B cell (primary cell): Measurements from ENCODE around the gene CYP2U1. TPM values are rescaled to one million over a fixed set of nuclear protein-coding genes. Genes with fewer than 3 reads are reported as not detected.

Experiments used
- ATAC-seq: fragments of 200-7000 bp; cut with Tn5 transposase; one replicate; pipeline ENCODE4 v1.10.0; 2021; ENCODE audit warnings: low read depth, mild to moderate bottlenecking, moderate number of reproducible peaks, moderate library complexity
- CTCF ChIA-PET: fragments of 350-600 bp; sonication (Branson Sonifier 250); formaldehyde crosslinking; loops from one replicate; lab custom pipeline; 2021; ENCODE audit warnings: antibody characterized with exemption, inconsistent platforms; lab: Charles Lee
- POLR2A ChIA-PET: fragments of 350-600 bp; sonication (Branson Sonifier 250); formaldehyde crosslinking; loops from one replicate; lab custom pipeline; 2021; ENCODE audit warnings: antibody characterized with exemption; lab: Charles Lee
- DNase-seq: peaks from one replicate; pipeline ENCODE4 v3.0.0; 2013
- H2AFZ ChIP-seq: 2 replicates; pipeline ENCODE4 v1.6.1; 2012; ENCODE audit warnings: mild to moderate bottlenecking, low read depth, low read length; ENCODE audit not compliant: insufficient read depth, poor library complexity, severe bottlenecking
- H3K27ac ChIP-seq, 2 donors: 1 replicate in 1 of 2; 2 replicates in 1 of 2; pipeline ENCODE4 v1.5.1; 2012 to 2013; ENCODE audit warnings: low read length in 2 of 2, mild to moderate bottlenecking in 2 of 2, moderate library complexity in 1 of 2
- H3K27me3 ChIP-seq, 4 experiments: fragments of 200-600 bp in 1 of 4; sonication (generic) in 1 of 4; replicated peaks in 1 of 4; 1 replicate in 2 of 4; 2 replicates in 2 of 4; pipeline versions ENCODE4 v1.6.1 to v1.7.0; 2013 to 2016; ENCODE audit warnings: low read length in 3 of 4, mild to moderate bottlenecking in 2 of 4, mixed read lengths in 1 of 4, moderate library complexity in 1 of 4; ENCODE audit not compliant: insufficient read depth in 4 of 4, control insufficient read depth in 3 of 4; ENCODE audit errors: control extremely low read depth in 1 of 4
- H3K36me3 ChIP-seq, 2 experiments: replicated peaks in 1 of 2; 1 replicate in 1 of 2; 2 replicates in 1 of 2; pipeline versions ENCODE4 v1.6.1 to v1.7.1; 2013; ENCODE audit warnings: low read length in 1 of 2; ENCODE audit not compliant: insufficient read depth in 2 of 2, control insufficient read depth in 1 of 2; ENCODE audit errors: control extremely low read depth in 1 of 2, extremely low read depth in 1 of 2
- H3K4me1 ChIP-seq, 2 donors: fragments of 200-600 bp in 1 of 2; sonication (generic) in 1 of 2; 1 replicate in 1 of 2; 2 replicates in 1 of 2; pipeline versions ENCODE4 v1.5.1 to v1.6.1; 2013 to 2017; ENCODE audit warnings: low read length in 2 of 2; ENCODE audit not compliant: control insufficient read depth in 2 of 2, insufficient read depth in 2 of 2
- H3K4me2 ChIP-seq: replicated peaks from 2 replicates; pipeline ENCODE3; 2012; ENCODE audit warnings: mild to moderate bottlenecking, low read depth, low read length; ENCODE audit not compliant: poor library complexity, severe bottlenecking
- H3K4me3 ChIP-seq, 5 experiments: fragments of 200-600 bp in 1 of 5; sonication (generic) in 1 of 5; 1 replicate in 3 of 5; 2 replicates in 2 of 5; pipeline versions ENCODE4 v1.5.1 to v1.7.0; 2011 to 2016; ENCODE audit warnings: low read length in 4 of 5, mild to moderate bottlenecking in 4 of 5, low read depth in 2 of 5, control low read depth in 1 of 5, moderate library complexity in 1 of 5; ENCODE audit not compliant: insufficient read depth in 1 of 5; ENCODE audit errors: control extremely low read depth in 1 of 5, extremely low read depth in 1 of 5
- H3K79me2 ChIP-seq: fragments of 200-600 bp; sonication (generic); one replicate; pipeline ENCODE4 v1.6.0; 2016; ENCODE audit warnings: low read length; ENCODE audit not compliant: control insufficient read depth, insufficient read depth
- H3K9ac ChIP-seq: fragments of 200-600 bp; sonication (generic); 2 replicates; pipeline ENCODE4 v1.6.1; 2017; ENCODE audit warnings: mild to moderate bottlenecking, low read length, moderate library complexity
- H3K9me3 ChIP-seq, 3 donors: one replicate each; pipeline versions ENCODE4 v1.6.1 to v1.7.1; 2013; ENCODE audit warnings: low read length in 2 of 3; ENCODE audit not compliant: control insufficient read depth in 2 of 3, insufficient read depth in 1 of 3; ENCODE audit errors: control extremely low read depth in 1 of 3
- H4K20me1 ChIP-seq: 2 replicates; pipeline ENCODE4 v1.6.0; 2012; ENCODE audit warnings: mild to moderate bottlenecking, low read length; ENCODE audit not compliant: insufficient read depth, control insufficient read depth, poor library complexity, severe bottlenecking
- H3K27ac Mint-ChIP-seq: one replicate; pipeline ENCODE4 v1.8.0; 2021; ENCODE audit warnings: mixed read lengths
- H3K27me3 Mint-ChIP-seq: one replicate; pipeline ENCODE4 v1.8.0; 2021; ENCODE audit warnings: mixed read lengths
- H3K4me1 Mint-ChIP-seq: one replicate; pipeline ENCODE4 v1.8.0; 2021; ENCODE audit warnings: mixed read lengths
- H3K4me3 Mint-ChIP-seq: one replicate; pipeline ENCODE4 v1.8.0; 2021; ENCODE audit warnings: mixed read lengths
- H3K9me3 Mint-ChIP-seq: one replicate; pipeline ENCODE4 v1.8.0; 2022; ENCODE audit warnings: mixed read lengths; ENCODE audit not compliant: insufficient read depth
- CTCF ChIP-seq: fragments of 200-600 bp; IDR thresholded peaks from one replicate; pipeline ENCODE4 v1.8.0; 2022; ENCODE audit warnings: antibody characterized with exemption, mild to moderate bottlenecking
- EZH2 ChIP-seq: IDR thresholded peaks from 2 replicates; pipeline ENCODE4 v1.6.1; 2012; ENCODE audit warnings: borderline replicate concordance, low read depth, mild to moderate bottlenecking, moderate library complexity, low read length; ENCODE audit not compliant: insufficient read depth, poor library complexity, severe bottlenecking
- WGBS: methylation state at CpG from one replicate; pipeline ENCODE4 v1.1.5; 2013; ENCODE audit warnings: missing lambda C conversion rate; ENCODE audit not compliant: insufficient coverage; 5-methylcytosine and 5-hydroxymethylcytosine counted together
- intact Hi-C: fragments of 100-400 bp; cut with micrococcal nuclease; formaldehyde crosslinking; loops from one replicate; pipeline ENCODE4 v1.10.0; 2022
- polyA plus RNA-seq: library from polyadenylated mRNA; depleted of rRNA; stranded (reverse); fragments of >200 nt; gene quantifications from 2 replicates; pipeline ENCODE4 v1.2.3, GENCODE V29; 2012
- total RNA-seq, 2 donors: library from RNA; stranded (reverse); fragments of 120-200 nt in 1 of 2; gene quantifications; 1 replicate in 1 of 2; 2 replicates in 1 of 2; pipeline versions ENCODE4 v1.2.3 to v1.2.4, GENCODE V29; 2013 to 2022

CYP2U1 gene
- total and polyA plus RNA-seq, 2 donors (not counting 1 experiment from before 2014, with no cell fraction given), result 6.1 to 17.6 TPM

GRCh38 chr4:107913283-107913899, 18.0 kb upstream of the CYP2U1 start:
- peak; percentile 69 for DNase-seq
- no peak overlapping the region for H3K4me3 Mint-ChIP-seq
- Histone ChIP-seq H3K4me2 (no peak overlapping the region), H3K79me2 (no peaks in the 10 kb centered on the region), H4K20me1 (no peaks in the 10 kb centered on the region), H3K9ac (no peak overlapping the region), H3K27ac (no peak overlapping the region), H3K27me3 (no peaks in the 10 kb centered on the region), H2AFZ (peak overlapping the region; percentile 37), H3K36me3 (no peaks in the 10 kb centered on the region), H3K4me1 (no peaks in the 10 kb centered on the region), H3K9me3 (no peaks in the 10 kb centered on the region), H3K4me3 (no peak overlapping the region)
- ATAC-seq, result peak; percentile 70
- H3K27ac Mint-ChIP-seq, result no peak overlapping the region
- H3K27me3 Mint-ChIP-seq, result peaks cover 6% of the 10 kb centered on the region
- H3K9me3 Mint-ChIP-seq, result no peaks in the 10 kb centered on the region
- peak; percentile 91 for TF ChIP-seq CTCF
- TF ChIP-seq EZH2, result no peak
- ChIA-PET CTCF (interaction anchor here (0.6 to 1.3 kb wide), 7 partner anchors 8 to 1469 kb away, joined by 3 to 9 read pairs (median 3); no protein-coding TSS in a partner anchor), POLR2A (no interaction called here)
- WGBS, result 0% methylated on average over 1 of the region's 2 CpGs
- H3K4me1 Mint-ChIP-seq, result peaks cover 2% of the 10 kb centered on the region
- intact Hi-C loops, result loop anchor here (1.0 to 2.0 kb wide), 2 partner anchors 17 to 155 kb away; partner anchors contain the start of gene CYP2U1

- no peak overlapping the region for H3K27ac Mint-ChIP-seq
- Histone ChIP-seq H4K20me1 (no peaks in the 10 kb centered on the region), H3K4me3 (no peak overlapping the region), H3K9ac (no peak overlapping the region), H3K4me1 (no peaks in the 10 kb centered on the region), H3K27ac (no peak overlapping the region), H3K4me2 (no peak overlapping the region), H3K36me3 (no peaks in the 10 kb centered on the region), H3K9me3 (peaks cover 2 to 7% (median 4%) of the 10 kb centered on the region in 3 donors), H3K27me3 (no peaks in the 10 kb centered on the region), H3K79me2 (no peaks in the 10 kb centered on the region), H2AFZ (no peak overlapping the region)
- intact Hi-C loops, result no loop called here
- no peak for ATAC-seq
- H3K4me1 Mint-ChIP-seq, result peaks cover 2% of the 10 kb centered on the region
- no peak for DNase-seq
- peaks cover 6% of the 10 kb centered on the region for H3K27me3 Mint-ChIP-seq
- TF ChIP-seq CTCF, result no peak
- no peak for TF ChIP-seq EZH2
- ChIA-PET POLR2A (no interaction called here), CTCF (interaction anchor here (0.9 to 2.4 kb wide), 2 partner anchors 16 to 157 kb away, joined by 4 to 7 read pairs; partner anchors contain the start of gene CYP2U1)
- peaks cover 2% of the 10 kb centered on the region for H3K9me3 Mint-ChIP-seq
- H3K4me3 Mint-ChIP-seq, result no peak overlapping the region
- WGBS, result no CpG with 5 or more reads among the region's 1 CpG
These were observed 16.1 kb upstream of the CYP2U1 start for GRCh38 chr4:107915220-107915619.
